H1 (cell line): ENCODE measurements around the gene ESCO1. TPM values are rescaled to one million over a fixed set of nuclear protein-coding genes. Genes with fewer than 3 reads are reported as not detected.
A peak's percentile ranks its signal among the peaks of the same experiment; 100 is the strongest.

ENCODE experiments used
- CBX5 ChIP-seq: fragments of 300-800, 300-1000 bp; sonication (generic); IDR thresholded peaks from 2 replicates; pipeline ENCODE4 v1.7.1; 2016; ENCODE audit warnings: antibody characterized with exemption, low read length, low read depth
- CBX8 ChIP-seq: fragments of 300-800, 300-1000 bp; sonication (generic); IDR thresholded peaks from 2 replicates; pipeline ENCODE4 v1.7.1; 2016; ENCODE audit warnings: low read depth, low read length, borderline replicate concordance
- CREB1 ChIP-seq: IDR thresholded peaks from 2 replicates; pipeline ENCODE4 v1.6.1; 2012; ENCODE audit warnings: inconsistent platforms
- EP300 ChIP-seq, 2 experiments: IDR thresholded peaks; 1 replicate in 1 of 2; 2 replicates in 1 of 2; pipeline ENCODE4 v1.6.1; 2011 to 2012; ENCODE audit warnings: low read depth in 2 of 2, low read length in 2 of 2, mild to moderate bottlenecking in 2 of 2, borderline replicate concordance in 1 of 2, inconsistent platforms in 1 of 2, moderate library complexity in 1 of 2
- GABPA ChIP-seq: IDR thresholded peaks from 2 replicates; pipeline ENCODE4 v1.6.1; 2011; ENCODE audit warnings: mild to moderate bottlenecking, low read length, moderate library complexity, borderline replicate concordance; ENCODE audit not compliant: insufficient read depth
- GTF2F1 ChIP-seq: IDR thresholded peaks from 2 replicates; pipeline ENCODE4 v1.6.1; 2012; ENCODE audit warnings: low read depth, low read length, improper control_type of control experiment, borderline replicate concordance
- KDM4A ChIP-seq: IDR thresholded peaks from one replicate; pipeline ENCODE4 v1.7.1; 2012; ENCODE audit warnings: low read depth, mild to moderate bottlenecking, moderate library complexity, low read length, inconsistent platforms; ENCODE audit not compliant: severe bottlenecking
- MAFK ChIP-seq: IDR thresholded peaks from 2 replicates; pipeline ENCODE4 v1.6.1; 2012; ENCODE audit warnings: low read depth, mild to moderate bottlenecking, improper control_type of control experiment, low read length
- NANOG ChIP-seq: IDR thresholded peaks from 2 replicates; pipeline ENCODE4 v1.6.1; 2011; ENCODE audit warnings: low read length, low read depth, mild to moderate bottlenecking, inconsistent platforms; ENCODE audit not compliant: insufficient read depth, poor library complexity, severe bottlenecking
- RAD21 ChIP-seq, 2 experiments: IDR thresholded peaks in 1 of 2; conservative IDR thresholded peaks in 1 of 2; 2 replicates each; pipeline ENCODE4 v1.6.1; 2011; ENCODE audit warnings: low read depth in 2 of 2, low read length in 2 of 2, improper control_type of control experiment in 1 of 2, inconsistent platforms in 1 of 2, mild to moderate bottlenecking in 1 of 2, moderate library complexity in 1 of 2
- RXRA ChIP-seq: IDR thresholded peaks from 2 replicates; pipeline ENCODE4 v1.6.1; 2011; ENCODE audit warnings: low read depth, mild to moderate bottlenecking, low read length, moderate library complexity; ENCODE audit not compliant: insufficient read depth
- SAP30 ChIP-seq: fragments of 300-600 bp; sonication (generic); IDR thresholded peaks from 2 replicates; pipeline ENCODE4 v1.7.1; 2012; ENCODE audit warnings: low read length, moderate library complexity, mild to moderate bottlenecking, inconsistent platforms; ENCODE audit not compliant: insufficient read depth, insufficient replicate concordance
- SIX5 ChIP-seq: IDR thresholded peaks from 2 replicates; pipeline ENCODE4 v1.6.1; 2011; ENCODE audit warnings: mild to moderate bottlenecking, low read depth, low read length
- SP1 ChIP-seq: IDR thresholded peaks from 2 replicates; pipeline ENCODE4 v1.6.1; 2011; ENCODE audit warnings: low read depth, low read length
- TAF7 ChIP-seq: optimal IDR thresholded peaks from 2 replicates; pipeline ENCODE3; 2011; ENCODE audit warnings: low read depth, mild to moderate bottlenecking, inconsistent platforms, low read length, moderate library complexity, borderline replicate concordance
- TEAD4 ChIP-seq: IDR thresholded peaks from 2 replicates; pipeline ENCODE4 v1.6.1; 2012; ENCODE audit warnings: low read depth, low read length, inconsistent platforms, mixed read lengths
- polyA plus RNA-seq, 7 experiments: library from polyadenylated mRNA; depleted of rRNA in 3 of 7; stranded (reverse) in 5 of 7; unstranded in 2 of 7; fragments of >200 nt in 5 of 7; fragments of 200-250 nt in 2 of 7; gene quantifications; 1 replicate in 5 of 7; 2 replicates in 1 of 7; 4 replicates in 1 of 7; pipeline versions ENCODE4 v1.2.1 to v1.2.3, GENCODE V29; 2011 to 2013; ENCODE audit warnings: missing spikeins in 2 of 7, mixed read lengths in 2 of 7
- total RNA-seq: library from RNA; stranded (reverse); fragmentation: NEBNext Ultra II Directional; extraction: Animal tissue kit (Norgen Biotek cat#: 25700); gene quantifications from 2 replicates; pipeline ENCODE4 v1.2.1, GENCODE V29; 2021
- TF ChIP-seq, protein P1 (sequence below): IDR thresholded peaks from 2 replicates; pipeline ENCODE4 v1.6.1; 2012; ENCODE audit warnings: low read length, inconsistent platforms
- TF ChIP-seq, protein P2 (sequence below): IDR thresholded peaks from 2 replicates; pipeline ENCODE4 v1.6.1; 2011; ENCODE audit warnings: low read depth, mild to moderate bottlenecking, low read length; ENCODE audit not compliant: insufficient read depth
- TF ChIP-seq, protein P3 (sequence below): IDR thresholded peaks from 2 replicates; pipeline ENCODE4 v1.6.1; 2012; ENCODE audit warnings: inconsistent platforms

The ESCO1 gene
- total and polyA plus RNA-seq, 2 of the 8 experiments (the other 6 are each of a cell fraction or from before 2014, with no cell fraction given), result 5.8 to 48.3 TPM

DNA sequence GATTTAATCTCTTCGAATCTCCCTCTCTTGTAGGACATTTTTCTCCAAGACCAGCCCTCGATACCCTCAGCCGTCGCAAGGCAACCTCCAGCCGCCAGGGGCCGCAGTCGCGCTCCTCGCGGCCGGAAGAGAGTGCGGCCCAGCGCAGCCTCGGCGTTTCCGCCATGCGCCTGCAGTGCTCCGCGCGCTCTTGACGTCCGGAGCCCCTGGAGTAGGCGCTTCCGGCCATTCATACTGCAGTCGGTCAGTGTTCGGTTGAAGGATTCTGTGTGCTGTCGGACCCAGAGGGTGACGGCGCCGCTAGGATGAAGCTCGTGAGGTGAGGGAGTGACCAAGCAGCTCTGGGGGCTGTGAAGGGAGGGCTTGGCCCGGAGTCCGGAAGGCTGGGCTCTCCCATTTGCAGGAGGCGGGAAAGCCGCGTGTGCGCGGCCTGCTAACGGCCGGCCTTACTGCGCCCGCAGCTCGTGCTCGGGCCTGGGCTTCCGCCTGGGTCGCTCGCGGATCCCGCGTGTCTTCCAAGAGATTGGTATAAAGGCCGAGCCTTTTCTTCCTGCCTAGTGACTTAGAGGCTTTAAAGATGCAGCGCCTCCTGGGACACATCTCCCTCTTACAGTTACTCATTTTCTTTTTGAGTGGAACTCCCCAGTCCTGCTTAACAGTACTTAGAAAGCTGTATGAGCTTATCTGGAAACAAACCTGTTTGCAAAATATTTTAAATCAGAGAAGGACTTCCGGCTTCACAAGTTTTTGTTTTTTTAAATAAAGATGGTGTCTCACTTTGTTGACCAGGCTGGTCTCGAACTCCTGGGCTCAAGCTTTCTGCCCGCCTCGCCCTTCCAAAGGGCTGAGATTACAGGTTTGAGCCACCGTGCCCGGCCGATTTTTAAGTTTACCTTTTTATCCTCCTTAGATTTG lies 11.9 kb upstream of the ESCO1 start, which contains the start of gene SNRPD1 (continued):
- peak; percentile 89 for TF ChIP-seq GABPA
- no peak for TF ChIP-seq SIX5
- 0 out of 2 replicates have a peak, but pooled peaks have one; percentile 1 for TF ChIP-seq TEAD4
- peak; percentile 79 for TF ChIP-seq CREB1
- TF ChIP-seq RXRA, result no peak
- TF ChIP-seq GTF2F1, result peak; percentile 71; the same call in 1 of the 2 replicates
- TF ChIP-seq, protein P1, sequence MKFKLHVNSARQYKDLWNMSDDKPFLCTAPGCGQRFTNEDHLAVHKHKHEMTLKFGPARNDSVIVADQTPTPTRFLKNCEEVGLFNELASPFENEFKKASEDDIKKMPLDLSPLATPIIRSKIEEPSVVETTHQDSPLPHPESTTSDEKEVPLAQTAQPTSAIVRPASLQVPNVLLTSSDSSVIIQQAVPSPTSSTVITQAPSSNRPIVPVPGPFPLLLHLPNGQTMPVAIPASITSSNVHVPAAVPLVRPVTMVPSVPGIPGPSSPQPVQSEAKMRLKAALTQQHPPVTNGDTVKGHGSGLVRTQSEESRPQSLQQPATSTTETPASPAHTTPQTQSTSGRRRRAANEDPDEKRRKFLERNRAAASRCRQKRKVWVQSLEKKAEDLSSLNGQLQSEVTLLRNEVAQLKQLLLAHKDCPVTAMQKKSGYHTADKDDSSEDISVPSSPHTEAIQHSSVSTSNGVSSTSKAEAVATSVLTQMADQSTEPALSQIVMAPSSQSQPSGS, result no peak
- no peak for TF ChIP-seq CBX5
- no peak for TF ChIP-seq SP1
- TF ChIP-seq RAD21 (IDR thresholded peaks at IDR 0.05 in 1 of 2, conservative IDR thresholded peaks at IDR 0.05 in 1 of 2; ENCODE audit: low read depth in 2 of 2, low read length in 2 of 2), result peak in 1 of 2 experiments; percentile 46; a peak in 3 of 4 replicates
- no peak for TF ChIP-seq MAFK
- no peak for TF ChIP-seq CBX8
- TF ChIP-seq, protein P2, sequence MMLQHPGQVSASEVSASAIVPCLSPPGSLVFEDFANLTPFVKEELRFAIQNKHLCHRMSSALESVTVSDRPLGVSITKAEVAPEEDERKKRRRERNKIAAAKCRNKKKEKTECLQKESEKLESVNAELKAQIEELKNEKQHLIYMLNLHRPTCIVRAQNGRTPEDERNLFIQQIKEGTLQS, result no peak
- TF ChIP-seq EP300 (IDR thresholded peaks at IDR 0.05; ENCODE audit: borderline replicate concordance in 1 of 2, low read depth in 2 of 2, low read length in 2 of 2), result 0 out of 3 replicates have a peak, but pooled peaks of 1 of the 2 experiments have one; percentile 8
- TF ChIP-seq SAP30, result no peak
- no peak for TF ChIP-seq KDM4A
- no peak for TF ChIP-seq NANOG
- TF ChIP-seq, protein P3, sequence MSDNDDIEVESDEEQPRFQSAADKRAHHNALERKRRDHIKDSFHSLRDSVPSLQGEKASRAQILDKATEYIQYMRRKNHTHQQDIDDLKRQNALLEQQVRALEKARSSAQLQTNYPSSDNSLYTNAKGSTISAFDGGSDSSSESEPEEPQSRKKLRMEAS, result peak; percentile 97
- TF ChIP-seq TAF7, result peak; percentile 96
